ENCODE data around the gene VWA8. TPM values are rescaled to one million over a fixed set of nuclear protein-coding genes. Genes with fewer than 3 reads are reported as not detected.

Gene VWA8
- total and polyA plus RNA-seq, 4 donors: 4.7 to 26.3 (median 11.9) TPM

DNA sequence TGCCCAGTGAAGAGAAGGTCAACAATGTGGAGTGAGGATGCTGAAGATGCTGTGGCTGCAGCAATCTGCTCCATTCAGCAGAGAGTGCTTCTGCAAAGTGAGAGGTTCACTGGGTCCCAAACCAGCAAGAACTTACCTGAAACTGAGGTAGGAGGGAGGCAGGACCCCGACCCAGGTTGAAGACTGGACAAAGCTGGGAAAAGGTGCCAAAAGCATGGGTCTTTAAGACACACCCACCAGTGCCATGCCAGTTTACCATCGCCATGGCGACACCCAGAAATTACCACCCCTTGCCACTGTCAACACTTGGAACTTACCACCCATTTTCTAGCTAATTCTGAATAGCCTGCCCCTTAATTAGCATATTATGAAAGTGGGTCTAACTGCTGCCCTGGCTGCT, 432.9 kb downstream of the VWA8 start:
- no peaks in the 10 kb centered on the region for H3K36me3 ChIP-seq (ENCODE audit: control insufficient read depth in 4 of 4, insufficient read depth in 4 of 4, low read length in 4 of 4)
- ATAC-seq (ENCODE audit: insufficient read depth, low FRiP score): no peak
- no peak overlapping the region for H3K4me3 ChIP-seq
- no peak for DNase-seq
- no peaks in the 10 kb centered on the region for H3K9me3 ChIP-seq (ENCODE audit: control insufficient read depth in 4 of 4, insufficient read depth in 3 of 4, low read length in 3 of 4)
- no peaks in the 10 kb centered on the region for H3K27me3 ChIP-seq (ENCODE audit: control insufficient read depth in 3 of 3, insufficient read depth in 3 of 3, low read length in 2 of 3)
- WGBS, 2 donors: 96 to 98% methylated on average over 3 of the region's 3 CpGs
- no peak overlapping the region for H3K27ac ChIP-seq (ENCODE audit: low read depth in 1 of 2, low read length in 1 of 2)
- H3K9ac ChIP-seq (ENCODE audit: insufficient read depth in 1 of 2, low read length in 2 of 2): no peak overlapping the region
- H3K4me1 ChIP-seq (ENCODE audit: control insufficient read depth in 5 of 5, insufficient read depth in 5 of 5, low read length in 5 of 5): no peaks in the 10 kb centered on the region
- TF ChIP-seq, protein P1, sequence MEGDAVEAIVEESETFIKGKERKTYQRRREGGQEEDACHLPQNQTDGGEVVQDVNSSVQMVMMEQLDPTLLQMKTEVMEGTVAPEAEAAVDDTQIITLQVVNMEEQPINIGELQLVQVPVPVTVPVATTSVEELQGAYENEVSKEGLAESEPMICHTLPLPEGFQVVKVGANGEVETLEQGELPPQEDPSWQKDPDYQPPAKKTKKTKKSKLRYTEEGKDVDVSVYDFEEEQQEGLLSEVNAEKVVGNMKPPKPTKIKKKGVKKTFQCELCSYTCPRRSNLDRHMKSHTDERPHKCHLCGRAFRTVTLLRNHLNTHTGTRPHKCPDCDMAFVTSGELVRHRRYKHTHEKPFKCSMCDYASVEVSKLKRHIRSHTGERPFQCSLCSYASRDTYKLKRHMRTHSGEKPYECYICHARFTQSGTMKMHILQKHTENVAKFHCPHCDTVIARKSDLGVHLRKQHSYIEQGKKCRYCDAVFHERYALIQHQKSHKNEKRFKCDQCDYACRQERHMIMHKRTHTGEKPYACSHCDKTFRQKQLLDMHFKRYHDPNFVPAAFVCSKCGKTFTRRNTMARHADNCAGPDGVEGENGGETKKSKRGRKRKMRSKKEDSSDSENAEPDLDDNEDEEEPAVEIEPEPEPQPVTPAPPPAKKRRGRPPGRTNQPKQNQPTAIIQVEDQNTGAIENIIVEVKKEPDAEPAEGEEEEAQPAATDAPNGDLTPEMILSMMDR (IDR thresholded peaks at IDR 0.05; ENCODE audit: control extremely low read depth, extremely low read depth): no peak

DNA sequence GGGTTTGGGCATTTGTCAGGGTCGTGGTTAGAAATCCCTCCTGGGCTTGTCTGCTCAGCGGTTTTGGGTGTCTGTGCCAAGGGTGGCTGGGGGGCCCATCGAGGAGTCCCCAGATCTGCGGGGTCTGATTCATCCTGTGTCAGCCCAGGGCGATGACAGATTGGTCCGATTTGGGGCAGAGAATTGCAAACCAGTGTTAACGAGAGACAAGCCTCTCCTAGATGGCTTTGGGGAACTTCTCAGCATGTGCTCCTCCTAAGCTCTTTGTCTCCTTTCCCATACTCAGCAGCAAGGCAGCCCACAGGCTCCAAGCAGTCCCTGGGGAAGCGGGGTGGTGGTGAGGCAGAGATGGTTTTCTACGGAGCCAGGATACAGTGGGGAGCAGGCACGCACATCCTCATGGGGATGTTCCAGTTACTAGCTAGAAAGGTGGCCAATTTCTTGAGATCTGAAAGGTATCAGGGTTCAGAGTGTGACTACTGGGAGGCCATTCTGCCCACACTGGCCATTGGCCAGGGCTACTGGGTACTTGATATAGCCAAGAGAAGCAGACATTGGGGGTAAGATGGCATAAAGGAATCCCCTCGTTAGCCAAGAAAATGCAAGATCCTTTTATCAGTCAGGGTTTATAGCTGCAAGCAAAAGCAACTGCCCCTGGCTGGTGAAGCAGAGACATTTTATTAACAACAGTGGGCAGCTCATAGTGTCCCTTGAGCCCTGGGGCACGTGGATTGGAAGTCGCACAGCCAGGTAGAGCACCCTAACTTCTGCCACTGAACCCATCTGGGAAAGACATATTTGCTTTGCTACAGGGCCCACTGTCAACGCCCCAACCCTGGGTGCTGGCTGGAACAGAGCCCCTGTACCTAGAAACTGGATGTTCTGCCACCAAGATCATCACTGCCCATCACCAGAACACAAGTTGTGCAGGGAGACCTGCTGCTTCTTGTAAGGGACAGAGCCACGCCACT, 440.0 kb downstream of the VWA8 start:
- H3K27me3 ChIP-seq (ENCODE audit: control insufficient read depth in 3 of 3, insufficient read depth in 3 of 3, low read length in 2 of 3): no peaks in the 10 kb centered on the region
- H3K9ac ChIP-seq (ENCODE audit: insufficient read depth in 1 of 2, low read length in 2 of 2): no peak overlapping the region
- DNase-seq (no peak), ATAC-seq (ENCODE audit: insufficient read depth, low FRiP score) (no peak)
- H3K9me3 ChIP-seq (ENCODE audit: control insufficient read depth in 4 of 4, insufficient read depth in 3 of 4, low read length in 3 of 4): peaks cover 0 to 2% (median 0%) of the 10 kb centered on the region in 4 donors
- H3K27ac ChIP-seq (ENCODE audit: low read depth in 1 of 2, low read length in 1 of 2): no peak overlapping the region
- H3K4me1 ChIP-seq (ENCODE audit: control insufficient read depth in 5 of 5, insufficient read depth in 5 of 5, low read length in 5 of 5): peaks cover 0 to 2% (median 0%) of the 10 kb centered on the region in 5 donors
- H3K4me3 ChIP-seq: no peak overlapping the region
- 93 to 94% methylated on average over 15 of the region's 15 CpGs for WGBS, 2 donors
- no peaks in the 10 kb centered on the region for H3K36me3 ChIP-seq (ENCODE audit: control insufficient read depth in 4 of 4, insufficient read depth in 4 of 4, low read length in 4 of 4)
- TF ChIP-seq, protein P1 (IDR thresholded peaks at IDR 0.05; ENCODE audit: control extremely low read depth, extremely low read depth): no peak

DNA sequence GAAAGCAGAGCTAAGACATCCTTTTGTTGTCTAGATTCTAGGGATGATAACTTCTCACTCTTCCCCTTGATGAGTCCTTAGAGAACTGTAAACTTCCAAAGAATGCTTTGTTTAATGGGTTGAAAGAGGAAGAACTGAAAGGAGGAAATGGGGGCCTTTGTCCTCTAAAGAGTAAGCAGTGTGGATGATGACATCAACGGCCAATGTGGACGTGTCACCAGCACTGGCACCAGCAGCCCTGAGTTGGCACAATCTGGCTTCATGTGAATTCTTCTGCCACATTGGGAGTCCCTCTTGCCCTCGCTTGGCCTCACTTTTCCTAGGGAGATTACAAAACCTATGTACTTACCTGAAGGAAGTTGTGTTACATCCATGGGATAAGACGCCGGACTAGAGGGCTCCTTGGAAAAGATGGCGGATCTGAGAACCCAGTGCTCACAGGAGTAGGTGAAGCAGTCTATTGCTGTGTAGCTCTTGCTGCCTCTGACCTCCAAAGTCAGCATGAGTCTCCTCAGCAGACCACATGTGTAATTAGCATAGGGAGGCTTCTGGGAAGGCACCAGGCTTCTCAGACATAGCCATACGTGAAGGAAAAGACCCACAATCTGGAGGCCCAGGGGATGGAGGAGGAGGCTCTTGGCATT, 440.8 kb downstream of the VWA8 start:
- H3K4me3 ChIP-seq: no peak overlapping the region
- DNase-seq (no peak), ATAC-seq (ENCODE audit: insufficient read depth, low FRiP score) (no peak)
- TF ChIP-seq, protein P1 (IDR thresholded peaks at IDR 0.05; ENCODE audit: control extremely low read depth, extremely low read depth): no peak
- H3K9ac ChIP-seq (ENCODE audit: insufficient read depth in 1 of 2, low read length in 2 of 2): no peak overlapping the region
- no peaks in the 10 kb centered on the region for H3K27me3 ChIP-seq (ENCODE audit: control insufficient read depth in 3 of 3, insufficient read depth in 3 of 3, low read length in 2 of 3)
- peaks cover 0 to 2% (median 0%) of the 10 kb centered on the region in 5 donors for H3K4me1 ChIP-seq (ENCODE audit: control insufficient read depth in 5 of 5, insufficient read depth in 5 of 5, low read length in 5 of 5)
- 56 to 81% methylated on average over 7 of the region's 7 CpGs for WGBS, 2 donors
- no peak overlapping the region for H3K27ac ChIP-seq (ENCODE audit: low read depth in 1 of 2, low read length in 1 of 2)
- H3K36me3 ChIP-seq (ENCODE audit: control insufficient read depth in 4 of 4, insufficient read depth in 4 of 4, low read length in 4 of 4): no peaks in the 10 kb centered on the region
- H3K9me3 ChIP-seq (ENCODE audit: control insufficient read depth in 4 of 4, insufficient read depth in 3 of 4, low read length in 3 of 4): peaks cover 0 to 2% (median 0%) of the 10 kb centered on the region in 4 donors

Small RNA genes lying within 50 kb of the gene (small RNA-seq; reads per million reads assigned to genes)
- gene RN7SL515P (ENCODE audit: low replicate concordance): not detected
- not detected for gene RNU6-74P (ENCODE audit: low replicate concordance)
- not detected for gene RPS28P8 (ENCODE audit: low replicate concordance)

Other genes with a start within 250 kb of the VWA8 start
- gene DGKH, start 87.5 kb upstream of the VWA8 start, total RNA-seq: 10 to 100 TPM; 18.3 to 33.1 TPM
- 1 to 10 TPM; 2.2 to 4.5 TPM for gene DGKH, start 87.5 kb upstream of the VWA8 start, polyA plus RNA-seq

All from lung (tissue), 13 donors.